GM18861 (cell line): ENCODE measurements around the gene PIK3R2.

Experiments
- ATAC-seq: cut with Tn5 transposase; IDR thresholded peaks from one replicate; pipeline ENCODE4 v1.9.1; 2021; ENCODE audit not compliant: unreplicated experiment

PIK3R2 gene

GRCh38 chr19:18171605-18172327, 18.8 kb downstream of the PIK3R2 start:
- no peak for ATAC-seq

DNA sequence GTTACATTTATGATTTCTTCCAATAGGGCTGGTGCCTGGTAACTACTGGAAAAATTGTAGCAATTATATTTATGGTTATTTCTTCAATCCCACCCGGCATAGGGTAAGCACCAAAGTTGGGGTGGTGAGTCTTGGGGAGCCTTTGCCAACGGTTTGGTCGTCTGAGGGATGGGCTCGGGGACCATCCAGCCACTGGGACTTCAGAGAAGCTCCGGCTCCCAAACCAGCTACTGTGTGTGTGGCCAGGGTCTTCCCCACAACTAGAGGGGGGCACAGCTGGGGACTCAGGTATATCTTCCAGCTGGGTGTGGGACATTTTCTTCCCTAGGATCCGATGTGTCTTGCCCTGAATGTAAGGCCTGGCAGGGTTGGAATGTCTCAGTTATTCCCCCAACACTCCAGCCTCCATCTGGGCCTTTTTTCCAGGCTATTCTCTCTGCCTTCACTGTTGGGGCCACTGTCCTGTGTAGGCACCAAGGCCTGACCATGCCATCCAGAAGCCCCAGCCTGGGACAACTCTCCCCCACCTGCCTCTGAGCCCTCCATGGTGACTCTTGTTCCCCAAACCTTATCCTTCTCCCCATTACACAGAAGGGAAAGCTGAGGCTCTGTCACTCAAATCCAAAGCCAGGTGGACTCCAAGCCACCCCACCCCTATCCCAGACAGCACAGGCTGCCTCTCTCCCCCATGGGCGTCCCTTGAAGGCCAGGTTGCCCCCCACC, 19.5 kb downstream of the PIK3R2 start:
- ATAC-seq: no peak

DNA sequence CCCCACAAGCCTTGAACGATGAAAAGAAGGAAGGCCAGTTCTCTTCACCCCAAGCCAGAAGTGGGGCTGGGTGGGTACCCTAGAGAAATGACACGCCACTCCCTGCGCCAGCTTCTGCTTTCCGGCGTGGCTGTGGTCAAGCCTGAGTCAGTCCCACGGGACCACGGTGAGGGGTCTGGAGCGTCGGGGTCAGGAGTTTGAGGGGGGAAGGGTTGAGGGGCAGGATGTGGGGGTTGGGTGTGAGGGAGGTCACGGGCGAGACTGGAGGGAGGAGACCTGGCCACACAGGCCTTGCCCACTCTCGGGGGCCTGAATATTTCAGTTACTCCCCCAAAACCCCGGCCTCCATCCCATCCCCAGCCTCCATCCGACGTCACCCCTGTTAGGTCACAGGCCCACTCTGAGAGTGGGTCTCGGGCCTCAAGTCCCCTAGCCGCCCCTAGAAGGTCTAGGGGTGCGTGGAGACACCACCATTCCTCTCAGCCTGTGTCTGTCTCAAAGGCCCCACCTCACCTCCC, 20.1 kb downstream of the PIK3R2 start:
- peak; percentile 1 for ATAC-seq

GRCh38 chr19:18173572-18174288, 20.8 kb downstream of the PIK3R2 start, which contains the start of gene IFI30:
IFI30 (plus strand) TSS chr19:18173813; CDS start chr19:18173842, 29 bp downstream.
- peak; percentile 38 for ATAC-seq

GRCh38 chr19:18174983-18175382, 22.0 kb downstream of the PIK3R2 start:
- ATAC-seq: no peak

DNA sequence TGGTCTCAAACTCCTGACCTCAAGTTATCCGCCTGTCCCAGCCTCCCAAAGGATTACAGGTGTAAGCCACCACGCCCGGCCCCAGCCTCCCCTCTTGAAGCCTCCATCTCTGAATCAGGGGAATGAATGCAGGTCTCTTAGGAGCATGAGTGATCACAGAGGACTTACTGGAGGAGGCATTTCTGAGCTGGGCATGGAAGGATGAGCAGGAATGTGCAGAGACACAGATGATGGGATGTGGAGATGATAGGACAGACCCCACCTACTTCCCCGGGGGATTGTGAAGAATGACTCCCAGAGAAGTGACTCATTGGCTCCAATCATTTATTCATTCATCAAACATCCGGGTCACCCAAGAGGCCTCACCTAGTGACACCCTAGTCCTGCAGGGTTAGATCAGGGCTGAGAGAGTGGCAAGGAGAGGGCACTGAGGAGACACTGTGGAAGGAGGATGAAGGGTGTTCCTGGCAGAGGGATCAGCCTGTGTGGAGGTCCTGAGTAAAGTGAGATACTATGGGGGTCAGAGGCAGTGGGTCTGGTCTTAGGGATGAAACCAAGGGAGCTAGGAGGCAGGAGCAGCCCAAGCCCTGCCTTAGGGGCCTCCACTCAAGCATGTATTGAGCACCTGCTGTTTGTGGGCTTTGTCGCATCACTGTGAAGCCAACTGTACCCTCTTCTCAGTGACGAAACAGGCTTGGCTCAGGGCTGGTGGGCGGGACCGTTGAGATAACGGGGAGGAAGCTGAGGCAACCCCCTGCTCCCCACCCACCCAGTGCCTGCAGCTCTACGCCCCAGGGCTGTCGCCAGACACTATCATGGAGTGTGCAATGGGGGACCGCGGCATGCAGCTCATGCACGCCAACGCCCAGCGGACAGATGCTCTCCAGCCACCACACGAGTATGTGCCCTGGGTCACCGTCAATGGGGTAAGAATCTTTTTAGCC, 23.7 kb downstream of the PIK3R2 start:
- ATAC-seq: no peak

DNA sequence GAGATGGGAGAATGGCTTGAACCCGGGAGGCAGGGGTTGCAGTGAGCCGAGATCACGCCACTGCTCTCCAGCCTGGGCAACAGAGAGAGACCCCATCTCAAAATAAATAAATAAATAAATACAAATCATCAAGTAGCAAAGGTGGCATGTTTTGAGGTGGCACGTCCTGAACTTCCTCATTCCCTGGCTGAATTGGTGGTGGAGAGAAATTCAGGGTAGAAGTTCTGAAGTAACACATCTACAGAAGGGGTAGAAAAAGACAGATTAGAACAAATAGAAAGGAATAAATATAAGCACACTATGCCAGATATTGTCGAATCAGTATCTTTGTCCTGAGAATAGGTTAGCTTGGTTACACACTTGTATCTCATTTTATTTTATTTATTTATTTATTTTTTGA, 27.0 kb downstream of the PIK3R2 start:
- no peak for ATAC-seq

DNA sequence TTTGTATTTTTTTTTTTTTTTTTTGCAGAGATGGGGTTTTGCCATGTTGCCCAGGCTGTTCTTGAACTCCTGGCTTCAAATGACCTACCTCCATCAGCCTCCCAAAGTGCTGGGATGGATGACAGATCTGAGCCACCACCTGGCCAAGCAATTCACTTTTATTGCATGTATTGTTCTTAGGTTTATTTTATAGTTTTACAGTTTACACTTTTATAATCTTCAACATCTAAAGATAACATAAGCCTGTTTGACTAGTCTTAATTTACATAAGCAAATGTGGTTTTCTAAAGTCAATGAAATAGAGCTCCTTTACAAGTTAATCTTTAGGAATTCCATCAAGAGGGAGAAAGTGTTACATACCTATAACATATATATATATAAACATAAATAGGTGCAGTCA, 30.6 kb downstream of the PIK3R2 start:
- ATAC-seq: no peak

GRCh38 chr19:18185538-18185937, 32.6 kb downstream of the PIK3R2 start:
- no peak for ATAC-seq

DNA sequence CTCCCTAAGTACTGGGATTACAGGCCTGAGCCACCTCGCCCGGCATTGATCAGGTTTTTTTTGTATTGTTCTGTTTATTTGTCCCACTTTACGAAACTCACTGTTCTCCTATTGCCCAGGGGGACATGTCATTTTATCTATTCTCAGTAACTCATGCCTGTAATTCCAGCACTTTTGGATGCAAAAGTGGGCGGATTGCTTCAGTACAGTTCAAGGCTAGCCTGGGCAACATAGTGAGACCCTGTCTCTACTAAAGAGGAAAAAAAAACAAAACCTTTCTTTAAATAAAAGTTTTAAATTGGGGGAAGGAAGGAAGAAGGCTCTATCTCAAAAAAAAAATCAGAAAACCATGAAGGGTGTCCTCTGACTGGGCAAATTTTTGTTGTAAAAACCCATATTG, 37.3 kb downstream of the PIK3R2 start:
- no peak for ATAC-seq

GRCh38 chr19:18191640-18192062, 38.7 kb downstream of the PIK3R2 start:
- ATAC-seq: no peak

DNA sequence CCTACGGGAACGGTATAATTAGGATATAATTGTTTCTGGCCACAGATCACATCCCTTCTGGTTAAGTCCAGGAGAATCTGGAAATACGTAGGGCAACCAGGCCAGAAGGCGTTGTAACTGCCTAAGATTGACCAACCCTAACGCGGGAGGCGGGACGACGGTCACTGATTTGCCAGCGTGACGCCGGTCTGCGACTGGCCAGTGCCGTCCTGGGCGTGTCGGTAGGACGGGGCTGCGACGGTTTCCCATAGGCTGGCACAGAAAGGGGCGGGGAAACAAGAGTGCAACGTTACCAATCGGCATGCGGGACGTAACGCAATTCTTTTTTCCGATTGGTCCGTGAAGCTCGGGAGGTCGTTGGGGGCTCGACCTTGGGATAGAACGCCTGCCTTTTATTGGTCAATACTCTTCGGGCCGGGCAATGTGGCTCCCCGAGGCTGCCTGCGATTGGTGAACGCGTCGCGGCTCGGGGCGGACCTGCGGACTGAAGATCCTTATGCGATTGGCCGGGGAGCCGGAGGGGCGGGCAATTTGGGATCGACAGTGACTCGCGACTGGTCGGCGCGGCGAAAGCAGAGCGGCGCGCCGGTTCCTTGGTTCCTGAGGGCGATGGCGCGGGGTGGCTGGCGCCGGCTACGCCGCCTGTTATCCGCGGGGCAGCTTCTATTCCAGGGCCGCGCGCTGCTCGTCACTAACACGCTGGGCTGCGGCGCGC, 39.9 kb downstream of the PIK3R2 start, which contains the start of gene MPV17L2:
MPV17L2 (plus strand) TSS at position 546 of the 715 bp plus-strand sequence; CDS start at position 610, 64 bp downstream.
- ATAC-seq: peak; percentile 69

- ATAC-seq: no peak
Observed at GRCh38 chr19:18193388-18194180, 40.6 kb downstream of the PIK3R2 start.

GRCh38 chr19:18194181-18194530, 41.2 kb downstream of the PIK3R2 start:
- ATAC-seq: no peak

- no peak for ATAC-seq
Observed at GRCh38 chr19:18194554-18195238, 41.7 kb downstream of the PIK3R2 start.

- no peak for ATAC-seq
Observed at GRCh38 chr19:18196511-18196845, 43.5 kb downstream of the PIK3R2 start.

DNA sequence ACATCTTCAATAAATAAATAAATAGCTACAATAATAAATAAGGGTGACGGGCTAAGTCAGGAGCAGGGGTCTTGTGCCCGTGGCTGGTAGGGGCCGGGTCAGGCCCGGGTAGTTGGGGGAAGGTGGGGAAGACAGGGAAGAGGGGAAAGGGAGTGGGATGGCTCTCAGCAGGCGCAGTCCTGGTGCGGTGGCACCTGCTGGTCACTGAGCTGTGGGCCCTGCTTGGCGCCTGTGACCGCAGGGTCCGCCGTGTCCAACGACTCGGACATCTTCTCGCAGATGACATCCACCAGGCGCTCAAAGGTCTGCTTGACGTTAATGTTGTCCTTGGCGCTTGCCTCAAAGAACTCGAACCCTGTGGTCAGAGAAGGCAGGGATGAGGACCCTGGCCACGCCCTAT, 44.3 kb downstream of the PIK3R2 start:
- no peak for ATAC-seq

DNA sequence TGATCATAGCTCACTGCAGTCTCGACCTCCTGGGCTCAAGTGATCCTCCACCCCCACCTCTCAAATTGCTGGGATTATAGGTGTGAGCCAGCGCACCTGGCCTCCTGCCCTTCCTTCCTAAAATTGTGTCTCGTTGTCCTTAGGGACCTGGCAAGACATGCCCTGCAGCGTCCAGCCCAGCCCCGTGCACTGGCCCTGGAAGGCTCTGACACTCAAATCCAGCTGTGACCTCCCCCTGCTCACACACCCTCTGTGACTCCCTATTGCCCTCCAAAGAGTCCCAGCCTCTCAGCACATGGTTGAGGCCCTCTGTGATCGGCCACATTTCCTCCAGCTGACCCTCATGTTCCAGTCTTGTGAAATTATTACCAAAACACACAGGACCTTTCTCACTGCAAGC, 45.0 kb downstream of the PIK3R2 start:
- ATAC-seq: no peak

DNA sequence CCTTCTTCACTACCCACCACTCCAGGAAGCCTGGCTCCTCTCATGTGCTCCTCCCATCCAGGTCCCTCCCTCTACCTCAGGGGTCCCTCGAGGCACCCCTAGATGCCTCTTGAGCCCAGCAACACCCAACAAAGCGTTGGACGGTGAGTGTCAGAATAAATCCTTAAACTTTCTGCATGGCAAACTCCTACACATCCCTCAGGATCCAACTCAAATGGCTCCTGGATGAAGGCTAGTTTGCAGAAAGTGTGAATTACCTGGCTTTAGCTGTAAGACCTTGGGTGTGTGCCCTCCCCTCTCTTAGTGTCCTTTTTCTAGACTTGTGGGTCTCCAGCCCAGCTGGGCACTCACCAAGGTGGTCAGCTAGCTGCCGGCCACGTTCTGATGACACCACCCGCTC, 45.4 kb downstream of the PIK3R2 start:
- no peak for ATAC-seq
